Cerebellar cortex (tissue), 1 donor: ENCODE measurements around the gene GPR156.
"Not testable (repeated sequence)": the region's sequence is repeated elsewhere in the genome, so short reads cannot be mapped to it uniquely, and the experiment has no call there.

Source experiments
- DNase-seq: peaks from one replicate; pipeline ENCODE4 v3.0.0-alpha.2; 2015; ENCODE audit warnings: low spot score

GPR156 gene

GRCh38 chr3:120160050-120160449, 125.0 kb downstream of the GPR156 start:
- DNase-seq = no peak

GRCh38 chr3:120157681-120158080, 127.3 kb downstream of the GPR156 start:
- DNase-seq = no peak

GRCh38 chr3:120157113-120157512, 127.9 kb downstream of the GPR156 start:
- DNase-seq = no peak

GRCh38 chr3:120156699-120157098, 128.3 kb downstream of the GPR156 start:
- DNase-seq = no peak

- not testable (repeated sequence) for DNase-seq
These were observed 129.3 kb downstream of the GPR156 start for GRCh38 chr3:120155694-120156093.

- DNase-seq = no peak
These were observed 129.9 kb downstream of the GPR156 start for GRCh38 chr3:120155108-120155507.

GRCh38 chr3:120153294-120153693, 131.7 kb downstream of the GPR156 start:
- no peak for DNase-seq

- no peak for DNase-seq
These were observed 133.2 kb downstream of the GPR156 start for GRCh38 chr3:120151791-120152190.

- DNase-seq = no peak
These were observed 136.7 kb downstream of the GPR156 start for GRCh38 chr3:120148187-120148949.

- no peak for DNase-seq
These were observed 137.8 kb downstream of the GPR156 start for GRCh38 chr3:120147072-120147871.

- no peak for DNase-seq
These were observed 139.3 kb downstream of the GPR156 start for GRCh38 chr3:120145542-120146285.

- DNase-seq = no peak
These were observed 140.8 kb downstream of the GPR156 start for GRCh38 chr3:120144267-120144666.

- DNase-seq = no peak
These were observed 141.3 kb downstream of the GPR156 start for GRCh38 chr3:120143676-120144075.

- no peak for DNase-seq
These were observed 142.8 kb downstream of the GPR156 start for GRCh38 chr3:120142236-120142635.

- no peak for DNase-seq
These were observed 144.8 kb downstream of the GPR156 start for GRCh38 chr3:120140098-120140742.

GRCh38 chr3:120139140-120139539, 145.9 kb downstream of the GPR156 start:
- no peak for DNase-seq

- DNase-seq = no peak
These were observed 147.5 kb downstream of the GPR156 start for GRCh38 chr3:120137548-120137947.

- no peak for DNase-seq
These were observed 154.4 kb downstream of the GPR156 start for GRCh38 chr3:120130656-120131055.

- DNase-seq = no peak
These were observed 155.1 kb downstream of the GPR156 start for GRCh38 chr3:120129718-120130513.

- DNase-seq = peak; percentile 91
These were observed 156.0 kb downstream of the GPR156 start for GRCh38 chr3:120129051-120129450.

- no peak for DNase-seq
These were observed 159.0 kb downstream of the GPR156 start for GRCh38 chr3:120125992-120126391.
